OCI-LY3 (cell line): Measurements from ENCODE around the gene SH3TC2.

Experiments
- H2AFZ ChIP-seq: fragments of 200-600, 300-600 bp; shearing (Covaris generic); 2 replicates; pipeline ENCODE4 v1.6.0; 2014; ENCODE audit warnings: antibody characterized with exemption, low read depth, low read length
- H3K27ac ChIP-seq: fragments of 200-600, 300-600 bp; sonication (generic); 2 replicates; pipeline ENCODE4 v1.5.1; 2014; ENCODE audit warnings: mild to moderate bottlenecking, low read length, moderate library complexity, mixed read lengths
- H3K27me3 ChIP-seq: fragments of 200-600, 300-600 bp; sonication (generic); 2 replicates; pipeline ENCODE4 v1.6.1; 2014; ENCODE audit warnings: low read depth, low read length, mixed read lengths
- H3K36me3 ChIP-seq: fragments of 200-600, 300-600 bp; sonication (generic); replicated peaks from 2 replicates; pipeline ENCODE3; 2014; ENCODE audit warnings: low read depth, low read length, mixed read lengths
- H3K4me1 ChIP-seq: fragments of 300-600, 200-600 bp; sonication (generic); 2 replicates; pipeline ENCODE4 v1.6.1; 2014; ENCODE audit warnings: low read length, mixed read lengths
- H3K4me2 ChIP-seq: fragments of 200-600, 300-600 bp; sonication (generic); 2 replicates; pipeline ENCODE4 v1.6.1; 2014; ENCODE audit warnings: low read length, mixed read lengths
- H3K4me3 ChIP-seq: fragments of 300-600, 200-600 bp; sonication (generic); 2 replicates; pipeline ENCODE4 v1.5.1; 2014; ENCODE audit warnings: antibody characterized with exemption, mild to moderate bottlenecking, low read length, moderate library complexity
- H3K79me2 ChIP-seq: fragments of 300-600, 200-600 bp; shearing (Covaris generic); 2 replicates; pipeline ENCODE4 v1.6.1; 2014; ENCODE audit warnings: mild to moderate bottlenecking, low read length, mixed read lengths
- H3K9ac ChIP-seq: fragments of 300-600, 200-600 bp; shearing (Covaris generic); 2 replicates; pipeline ENCODE4 v1.6.0; 2014; ENCODE audit warnings: mild to moderate bottlenecking, low read length, moderate library complexity
- H3K9me3 ChIP-seq: fragments of 200-600, 300-600 bp; shearing (Covaris generic); 2 replicates; pipeline ENCODE4 v1.6.1; 2014; ENCODE audit warnings: low read length, mixed read lengths; ENCODE audit not compliant: insufficient read depth
- H4K20me1 ChIP-seq: fragments of 200-600, 300-600 bp; sonication (generic); 2 replicates; pipeline ENCODE4 v1.6.1; 2016; ENCODE audit warnings: low read length, mixed read lengths; ENCODE audit not compliant: insufficient read depth
- CTCF ChIP-seq: fragments of 200-600, 300-600 bp; sonication (generic); IDR thresholded peaks from 2 replicates; pipeline ENCODE4 v1.5.1; 2014; ENCODE audit warnings: antibody characterized with exemption, low read length, low read depth
- EZH2phosphoT487 ChIP-seq: fragments of 200-600 bp; shearing (Covaris generic); IDR thresholded peaks from 2 replicates; pipeline ENCODE4 v1.6.1; 2018; ENCODE audit warnings: antibody characterized with exemption, mixed run types, low read depth

SH3TC2 gene

DNA sequence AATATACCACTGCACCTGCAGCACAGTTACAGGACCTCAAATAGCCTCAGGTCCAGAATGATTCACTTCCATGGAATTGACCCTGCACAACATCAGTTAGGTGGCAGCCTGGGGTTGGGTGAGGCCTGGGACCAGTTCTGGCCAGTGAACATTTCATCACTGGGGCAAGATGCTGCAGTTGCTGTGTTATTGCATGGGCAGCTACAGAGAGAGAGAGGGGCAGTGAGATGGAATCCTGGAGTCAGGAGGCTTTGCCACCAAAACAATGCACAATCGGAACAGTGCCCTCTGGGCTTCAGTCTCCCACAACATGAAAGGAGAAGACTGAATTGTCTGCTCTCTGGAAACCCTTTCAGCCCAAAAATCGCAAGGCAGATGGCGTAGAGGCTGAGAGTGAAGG lies 51.8 kb downstream of the SH3TC2 start:
- Histone ChIP-seq H4K20me1 (no peaks in the 10 kb centered on the region), H3K36me3 (no peaks in the 10 kb centered on the region), H3K4me1 (no peaks in the 10 kb centered on the region), H3K9me3 (no peaks in the 10 kb centered on the region), H3K9ac (no peak overlapping the region), H3K4me3 (no peak overlapping the region), H3K27ac (no peak overlapping the region), H3K27me3 (no peaks in the 10 kb centered on the region), H3K79me2 (no peaks in the 10 kb centered on the region), H3K4me2 (no peak overlapping the region), H2AFZ (no peak overlapping the region)
- TF ChIP-seq CTCF (no peak), EZH2phosphoT487 (no peak)

GRCh38 chr5:149007174-149007573 lies 55.7 kb downstream of the SH3TC2 start:
- no peak overlapping the region for H3K27ac ChIP-seq
- TF ChIP-seq CTCF (no peak), EZH2phosphoT487 (no peak)

DNA sequence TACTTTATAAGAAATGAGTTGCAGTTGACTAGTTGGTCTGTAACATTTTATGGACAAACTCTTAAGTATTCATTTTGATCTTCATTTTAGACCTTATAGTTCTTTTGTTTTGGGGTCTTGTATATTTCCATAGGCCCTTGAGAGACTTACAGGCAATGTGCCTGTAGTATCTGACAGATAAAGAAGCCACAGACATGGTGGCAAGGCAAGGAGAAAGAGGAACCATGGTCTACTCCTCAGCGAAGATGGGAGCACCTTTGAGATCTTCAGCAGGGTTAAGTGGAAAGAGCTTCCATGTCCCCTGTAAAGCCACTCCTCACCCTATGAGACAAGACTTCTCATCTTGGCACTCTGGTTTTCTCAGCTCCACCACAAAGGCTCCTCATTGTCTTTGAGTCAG lies 56.4 kb downstream of the SH3TC2 start:
- Histone ChIP-seq H3K9me3 (no peaks in the 10 kb centered on the region), H3K9ac (no peak overlapping the region), H4K20me1 (no peaks in the 10 kb centered on the region), H3K36me3 (no peaks in the 10 kb centered on the region), H3K4me2 (no peak overlapping the region), H2AFZ (no peak overlapping the region), H3K79me2 (no peaks in the 10 kb centered on the region), H3K27me3 (0 out of 2 replicates have a peak, but pooled peaks cover 2% of the 10 kb centered on the region), H3K4me3 (no peak overlapping the region), H3K4me1 (no peaks in the 10 kb centered on the region), H3K27ac (no peak overlapping the region)
- TF ChIP-seq EZH2phosphoT487: no peak
- TF ChIP-seq CTCF: no peak

More at GRCh38 chr5:149007174-149007573, 55.7 kb downstream of the SH3TC2 start:
- Histone ChIP-seq H3K9me3 (no peaks in the 10 kb centered on the region), H3K9ac (no peak overlapping the region), H2AFZ (no peak overlapping the region), H4K20me1 (no peaks in the 10 kb centered on the region), H3K4me2 (no peak overlapping the region), H3K36me3 (no peaks in the 10 kb centered on the region), H3K4me1 (no peaks in the 10 kb centered on the region), H3K27me3 (no peaks in the 10 kb centered on the region), H3K79me2 (no peaks in the 10 kb centered on the region), H3K4me3 (no peak overlapping the region)

- TF ChIP-seq CTCF: no peak
- no peak for TF ChIP-seq EZH2phosphoT487
- no peak overlapping the region for H3K4me2 ChIP-seq
- no peaks in the 10 kb centered on the region for H4K20me1 ChIP-seq
- no peak overlapping the region for H2AFZ ChIP-seq
- no peaks in the 10 kb centered on the region for H3K79me2 ChIP-seq
- no peak overlapping the region for H3K9ac ChIP-seq
- H3K27me3 ChIP-seq: 0 out of 2 replicates have a peak, but pooled peaks cover 2% of the 10 kb centered on the region
- no peaks in the 10 kb centered on the region for H3K36me3 ChIP-seq
- H3K4me3 ChIP-seq: no peak overlapping the region
- no peak overlapping the region for H3K27ac ChIP-seq
- H3K4me1 ChIP-seq: no peaks in the 10 kb centered on the region
- no peaks in the 10 kb centered on the region for H3K9me3 ChIP-seq
Observed at GRCh38 chr5:149005077-149005892, 57.6 kb downstream of the SH3TC2 start.
